Sciatic nerve (tissue), 2 donors: ENCODE measurements around the gene BTBD6. TPM values are rescaled to one million over a fixed set of nuclear protein-coding genes. Genes with fewer than 3 reads are reported as not detected.

Experiments
- ATAC-seq: fragments of 200-7000 bp; cut with Tn5 transposase; one replicate; pipeline ENCODE4 v1.9.1; 2020; ENCODE audit warnings: mild to moderate bottlenecking, moderate library complexity
- DNase-seq: peaks from one replicate; pipeline ENCODE4 v3.0.0-alpha.2; 2020; ENCODE audit warnings: low spot score
- intact Hi-C: fragments of 100-400 bp; cut with DNase I; formaldehyde crosslinking; loops from one replicate; pipeline ENCODE4 v1.14.2; 2022
- total RNA-seq: library from RNA; stranded (reverse); fragmentation: NEBNext Ultra II Directional; extraction: Animal tissue kit (Norgen Biotek cat#: 25700); gene quantifications from one replicate; pipeline ENCODE4 v1.2.1, GENCODE V29; 2021
- donor health status: DM: no; HTN: no; CAD: no.
- donor health status: DM: no; HTN: no; CAD: no.

The BTBD6 gene
- total RNA-seq, 1 donor from 2014 or later: 34.7 TPM

- no peak for ATAC-seq
- no peak for DNase-seq
- intact Hi-C loops: no loop called here
Observed at GRCh38 chr14:105209646-105210045, 38.7 kb upstream of the BTBD6 start.

GRCh38 chr14:105210266-105211025, 37.9 kb upstream of the BTBD6 start:
- DNase-seq (no peak), ATAC-seq (no peak)
- intact Hi-C loops: no loop called here

GRCh38 chr14:105211086-105211757, 37.1 kb upstream of the BTBD6 start:
- intact Hi-C loops: no loop called here
- DNase-seq (no peak), ATAC-seq (no peak)

- intact Hi-C loops: no loop called here
- no peak for DNase-seq
- no peak for ATAC-seq
Observed at GRCh38 chr14:105211758-105212089, 36.6 kb upstream of the BTBD6 start.

- DNase-seq (no peak), ATAC-seq (no peak)
- intact Hi-C loops: no loop called here
Observed at GRCh38 chr14:105212541-105213300, 35.6 kb upstream of the BTBD6 start.

- DNase-seq: no peak
- no peak for ATAC-seq
- intact Hi-C loops: no loop called here
Observed at GRCh38 chr14:105213361-105213760, 35.0 kb upstream of the BTBD6 start.

GRCh38 chr14:105214324-105214915, 33.9 kb upstream of the BTBD6 start:
- intact Hi-C loops: no loop called here
- ATAC-seq (no peak), DNase-seq (no peak)

GRCh38 chr14:105215602-105216001, 32.7 kb upstream of the BTBD6 start:
- intact Hi-C loops: no loop called here
- ATAC-seq (no peak), DNase-seq (no peak)

GRCh38 chr14:105216490-105217247, 31.7 kb upstream of the BTBD6 start:
- intact Hi-C loops: no loop called here
- no peak for DNase-seq
- ATAC-seq: no peak

GRCh38 chr14:105217774-105218173, 30.6 kb upstream of the BTBD6 start:
- intact Hi-C loops: no loop called here
- DNase-seq: no peak
- ATAC-seq: no peak

GRCh38 chr14:105218611-105219010, 29.7 kb upstream of the BTBD6 start:
- intact Hi-C loops: no loop called here
- DNase-seq: no peak
- ATAC-seq: no peak

GRCh38 chr14:105219043-105219612, 29.2 kb upstream of the BTBD6 start:
- intact Hi-C loops: no loop called here
- no peak for ATAC-seq

GRCh38 chr14:105219753-105220152, 28.6 kb upstream of the BTBD6 start:
- intact Hi-C loops: no loop called here
- ATAC-seq (no peak), DNase-seq (no peak)

More at GRCh38 chr14:105219043-105219612, 29.2 kb upstream of the BTBD6 start:
- DNase-seq: no peak

GRCh38 chr14:105220699-105221597, 27.4 kb upstream of the BTBD6 start:
- intact Hi-C loops: no loop called here
- DNase-seq (no peak), ATAC-seq (peak; percentile 10)

- no peak for ATAC-seq
- intact Hi-C loops: no loop called here
- no peak for DNase-seq
Observed at GRCh38 chr14:105221598-105222178, 26.6 kb upstream of the BTBD6 start.

- no peak for DNase-seq
- intact Hi-C loops: no loop called here
- no peak for ATAC-seq
Observed at GRCh38 chr14:105223260-105223659, 25.1 kb upstream of the BTBD6 start.

- no peak for DNase-seq
- ATAC-seq: no peak
- intact Hi-C loops: no loop called here
Observed at GRCh38 chr14:105223770-105224544, 24.4 kb upstream of the BTBD6 start.
